ENCODE results near the gene UBE4B. TPM values are rescaled to one million over a fixed set of nuclear protein-coding genes. Genes with fewer than 3 reads are reported as not detected.

Gene UBE4B
- total RNA-seq, 4 donors from 2014 or later, result 31.2 to 48.6 (median 44.0) TPM

DNA sequence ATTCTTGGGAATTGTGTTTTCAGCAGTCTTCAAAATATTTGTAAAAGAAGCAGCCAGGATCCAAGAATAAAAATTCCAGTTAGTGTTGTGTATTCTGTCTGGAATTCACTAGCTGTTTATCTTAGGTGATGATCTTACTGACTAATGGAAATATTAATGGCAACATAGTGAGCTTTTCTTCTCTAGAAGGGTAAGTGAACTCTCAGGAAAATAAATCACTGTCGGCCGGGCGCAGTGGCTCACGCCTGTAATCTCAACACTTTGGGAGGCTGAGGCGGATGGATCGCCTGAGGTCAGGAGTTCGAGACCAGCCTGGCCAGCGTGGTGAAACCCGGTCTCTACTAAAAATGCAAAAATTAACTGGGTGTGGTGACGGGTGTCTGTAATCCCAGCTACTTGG is 90.2 kb downstream of the UBE4B start:
- no peak overlapping the region for H3K27ac ChIP-seq
- peaks cover 0 to 57% (median 0%) of the 10 kb centered on the region in 3 donors for H3K36me3 ChIP-seq
- H3K27me3 ChIP-seq, result no peaks in the 10 kb centered on the region
- TF ChIP-seq, protein P1, sequence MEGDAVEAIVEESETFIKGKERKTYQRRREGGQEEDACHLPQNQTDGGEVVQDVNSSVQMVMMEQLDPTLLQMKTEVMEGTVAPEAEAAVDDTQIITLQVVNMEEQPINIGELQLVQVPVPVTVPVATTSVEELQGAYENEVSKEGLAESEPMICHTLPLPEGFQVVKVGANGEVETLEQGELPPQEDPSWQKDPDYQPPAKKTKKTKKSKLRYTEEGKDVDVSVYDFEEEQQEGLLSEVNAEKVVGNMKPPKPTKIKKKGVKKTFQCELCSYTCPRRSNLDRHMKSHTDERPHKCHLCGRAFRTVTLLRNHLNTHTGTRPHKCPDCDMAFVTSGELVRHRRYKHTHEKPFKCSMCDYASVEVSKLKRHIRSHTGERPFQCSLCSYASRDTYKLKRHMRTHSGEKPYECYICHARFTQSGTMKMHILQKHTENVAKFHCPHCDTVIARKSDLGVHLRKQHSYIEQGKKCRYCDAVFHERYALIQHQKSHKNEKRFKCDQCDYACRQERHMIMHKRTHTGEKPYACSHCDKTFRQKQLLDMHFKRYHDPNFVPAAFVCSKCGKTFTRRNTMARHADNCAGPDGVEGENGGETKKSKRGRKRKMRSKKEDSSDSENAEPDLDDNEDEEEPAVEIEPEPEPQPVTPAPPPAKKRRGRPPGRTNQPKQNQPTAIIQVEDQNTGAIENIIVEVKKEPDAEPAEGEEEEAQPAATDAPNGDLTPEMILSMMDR (IDR thresholded peaks at IDR 0.05), result no peak
- no peak for TF ChIP-seq POLR2A (IDR thresholded peaks at IDR 0.05)
- TF ChIP-seq EP300 (IDR thresholded peaks at IDR 0.05), result no peak
- WGBS, 2 donors, result 82% methylated on average over 10 of the region's 10 CpGs
- H3K4me1 ChIP-seq, result peaks cover 0 to 4% (median 0%) of the 10 kb centered on the region in 4 donors
- DNase-seq (ENCODE audit: low spot score in 2 of 2), result no peak
- H3K4me3 ChIP-seq, result no peak overlapping the region
- H3K9me3 ChIP-seq, result no peaks in the 10 kb centered on the region

DNA sequence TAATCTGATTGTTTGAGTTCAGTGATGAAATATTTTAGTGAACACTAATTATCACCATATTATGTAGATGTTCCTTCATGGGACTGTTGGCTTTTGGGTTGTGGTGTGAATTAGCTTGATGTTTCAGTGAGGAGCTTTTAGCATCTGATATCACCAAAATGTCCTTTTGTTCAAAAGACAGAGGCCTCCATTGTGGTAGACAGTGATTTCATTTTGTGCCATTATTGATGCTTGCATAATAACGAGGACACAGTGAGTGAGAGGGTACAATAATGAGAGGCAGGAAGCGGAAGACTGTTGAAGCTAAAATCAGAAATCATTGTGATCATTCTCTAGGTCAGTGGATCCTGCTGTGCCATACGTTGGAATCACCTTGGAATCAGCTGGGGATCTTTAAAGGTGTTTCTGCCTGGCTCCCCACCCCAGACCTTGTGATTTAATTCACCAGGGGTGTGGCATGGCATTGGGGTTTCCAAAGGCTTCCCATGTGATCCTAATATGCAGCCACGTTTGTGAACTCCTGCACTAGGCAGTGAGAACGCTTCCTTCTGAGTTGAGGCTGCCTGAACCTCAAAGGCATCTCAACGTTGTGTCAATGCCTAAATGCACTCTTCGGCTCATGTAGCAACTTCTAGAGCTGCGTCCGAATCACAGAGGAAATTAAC is 95.5 kb downstream of the UBE4B start:
- Histone ChIP-seq H3K27me3 (no peaks in the 10 kb centered on the region), H3K4me3 (no peak overlapping the region), H3K36me3 (peaks cover 4 to 57% (median 7%) of the 10 kb centered on the region in 3 donors), H3K9me3 (no peaks in the 10 kb centered on the region), H3K4me1 (peaks cover 0 to 7% (median 0%) of the 10 kb centered on the region in 4 donors), H3K27ac (peak overlapping the region; percentile 7 to 76 (median 33))
- 57 to 62% methylated on average over 9 of the region's 9 CpGs for WGBS, 2 donors
- no peak for DNase-seq (ENCODE audit: low spot score in 2 of 2)
- TF ChIP-seq EP300 (IDR thresholded peaks at IDR 0.05) (no peak), POLR2A (IDR thresholded peaks at IDR 0.05) (no peak)
- TF ChIP-seq, protein P1 (IDR thresholded peaks at IDR 0.05), result no peak

DNA sequence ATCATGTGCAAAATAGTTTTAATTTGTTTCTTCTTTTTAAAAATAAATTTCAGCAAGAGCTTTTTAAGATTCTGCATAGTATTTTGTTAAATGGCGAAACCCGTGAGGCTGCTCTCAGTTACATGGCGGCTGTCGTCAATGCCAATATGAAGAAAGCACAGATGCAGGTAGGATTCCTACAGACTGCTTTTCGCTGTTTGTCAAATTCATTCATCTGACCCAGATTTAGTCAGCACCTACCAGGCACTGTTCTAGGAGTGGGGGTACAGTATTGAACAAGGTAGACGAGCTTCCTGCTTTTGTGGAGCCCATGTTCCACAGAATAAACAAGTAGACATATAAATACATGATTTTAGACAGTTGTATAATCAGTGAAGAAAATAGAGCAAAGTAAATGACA is 99.6 kb downstream of the UBE4B start:
- H3K9me3 ChIP-seq, result no peaks in the 10 kb centered on the region
- H3K36me3 ChIP-seq, result peaks cover 4 to 85% (median 16%) of the 10 kb centered on the region in 3 donors
- H3K27me3 ChIP-seq, result no peaks in the 10 kb centered on the region
- peaks cover 0 to 7% (median 0%) of the 10 kb centered on the region in 4 donors for H3K4me1 ChIP-seq
- DNase-seq (ENCODE audit: low spot score in 2 of 2), result no peak
- TF ChIP-seq POLR2A (IDR thresholded peaks at IDR 0.05), result no peak
- TF ChIP-seq, protein P1 (IDR thresholded peaks at IDR 0.05), result no peak
- TF ChIP-seq EP300 (IDR thresholded peaks at IDR 0.05), result no peak
- no peak overlapping the region for H3K4me3 ChIP-seq
- no peak overlapping the region for H3K27ac ChIP-seq
- WGBS, 2 donors, result 98% methylated on average over 6 of the region's 6 CpGs

DNA sequence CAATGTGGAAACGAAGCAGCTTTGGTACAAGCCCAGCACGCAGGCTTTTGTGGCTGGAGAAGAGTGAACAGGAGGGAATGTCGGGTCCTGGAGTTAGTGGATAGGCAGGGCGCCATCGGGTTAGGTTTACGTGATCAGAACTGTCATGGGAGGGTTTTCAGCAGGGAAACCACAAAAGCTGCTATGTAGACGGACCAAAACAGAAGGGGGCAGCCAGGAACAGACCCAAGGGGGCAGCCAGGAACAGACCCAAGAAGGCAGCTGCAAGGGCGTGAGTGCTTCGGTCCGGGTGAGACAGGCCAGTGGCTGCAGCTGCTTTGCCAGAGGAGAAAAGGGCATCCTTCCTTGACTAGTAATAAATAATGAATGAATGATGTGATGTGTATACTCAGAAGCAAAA is 100.1 kb downstream of the UBE4B start:
- H3K4me3 ChIP-seq, result no peak overlapping the region
- H3K27me3 ChIP-seq, result no peaks in the 10 kb centered on the region
- peaks cover 4 to 90% (median 16%) of the 10 kb centered on the region in 3 donors for H3K36me3 ChIP-seq
- H3K27ac ChIP-seq, result no peak overlapping the region
- H3K9me3 ChIP-seq, result no peaks in the 10 kb centered on the region
- 74 to 77% methylated on average over 10 of the region's 10 CpGs for WGBS, 2 donors
- peaks cover 0 to 4% (median 0%) of the 10 kb centered on the region in 4 donors for H3K4me1 ChIP-seq
- TF ChIP-seq, protein P1 (IDR thresholded peaks at IDR 0.05), result no peak
- no peak for TF ChIP-seq POLR2A (IDR thresholded peaks at IDR 0.05)
- TF ChIP-seq EP300 (IDR thresholded peaks at IDR 0.05), result no peak
- no peak for DNase-seq (ENCODE audit: low spot score in 2 of 2)

DNA sequence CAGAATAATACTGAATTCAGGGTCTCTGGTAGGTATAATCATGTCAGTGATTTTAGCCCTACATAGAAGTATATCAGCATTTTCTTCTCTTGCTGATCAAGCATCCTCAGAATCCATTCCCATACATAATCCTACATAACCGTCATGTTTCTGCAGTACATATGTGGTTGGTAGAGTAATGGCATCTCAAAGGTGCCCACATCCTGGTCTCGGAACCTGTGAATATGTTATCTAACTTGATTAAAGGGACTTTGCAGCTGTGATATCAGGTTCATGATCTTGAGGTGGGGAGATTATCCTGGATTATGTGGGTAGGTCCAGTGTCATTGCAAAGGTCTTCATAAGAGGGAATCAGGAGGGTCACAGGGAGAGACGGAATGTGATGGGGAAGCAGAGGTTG is 108.2 kb downstream of the UBE4B start:
- TF ChIP-seq POLR2A (IDR thresholded peaks at IDR 0.05) (no peak), EP300 (IDR thresholded peaks at IDR 0.05) (no peak)
- TF ChIP-seq, protein P1 (IDR thresholded peaks at IDR 0.05), result no peak
- no peak for DNase-seq (ENCODE audit: low spot score in 2 of 2)
- Histone ChIP-seq H3K4me1 (no peaks in the 10 kb centered on the region), H3K4me3 (no peak overlapping the region), H3K36me3 (peaks cover 0 to 77% (median 9%) of the 10 kb centered on the region in 3 donors), H3K27me3 (no peaks in the 10 kb centered on the region), H3K27ac (no peak overlapping the region), H3K9me3 (peaks cover 0 to 5% (median 0%) of the 10 kb centered on the region in 4 donors)
- WGBS, 2 donors, result 98% methylated on average over 3 of the region's 3 CpGs
